HS-5 (cell line): ENCODE results near the gene IRS2.
"Not testable (repeated sequence)": the region's sequence is repeated elsewhere in the genome, so short reads cannot be mapped to it uniquely, and the experiment has no call there.

Source experiments
- DNase-seq: peaks from one replicate; pipeline ENCODE4 v3.0.0-alpha.2; 2012; ENCODE audit warnings: low read depth

The IRS2 gene

DNA sequence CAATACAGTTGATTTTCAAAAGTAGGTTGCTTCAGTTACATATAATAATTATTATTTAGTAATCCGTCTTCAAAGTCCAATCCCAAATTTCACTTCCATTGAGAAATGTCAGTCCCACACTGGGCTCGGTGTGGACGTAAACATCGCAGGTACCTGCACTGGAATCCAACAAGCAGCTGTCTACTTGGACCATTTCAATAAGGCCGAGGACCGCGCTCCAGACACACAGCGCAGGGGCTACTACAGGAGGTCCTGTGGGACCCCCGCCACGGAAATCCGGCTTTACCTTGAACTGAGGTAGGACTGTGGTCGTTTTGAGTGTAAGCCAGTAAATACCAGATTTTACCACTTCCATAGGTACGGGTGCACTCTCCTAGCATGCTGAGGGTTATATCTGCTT is 30.8 kb downstream of the IRS2 start:
- no peak for DNase-seq

DNA sequence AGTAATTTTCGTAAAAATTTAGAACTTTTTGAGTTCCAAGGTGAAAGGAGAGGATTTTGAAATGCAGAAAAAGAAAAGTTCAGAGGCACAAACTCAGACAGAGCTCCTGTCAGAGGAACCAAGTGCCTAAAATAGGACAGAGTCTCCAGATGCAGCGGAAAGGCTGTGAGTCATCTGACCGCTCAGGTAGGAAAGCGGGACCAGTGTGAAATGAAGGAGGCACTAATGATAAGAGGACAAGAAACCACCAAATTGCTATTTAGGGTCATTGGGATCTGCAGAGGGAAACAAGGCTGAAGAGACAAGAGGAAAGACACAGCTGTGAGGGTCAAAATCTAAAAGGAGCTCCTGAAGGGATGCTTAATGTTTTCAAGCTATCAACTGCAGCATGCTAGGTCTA is 34.9 kb downstream of the IRS2 start:
- DNase-seq = no peak

DNA sequence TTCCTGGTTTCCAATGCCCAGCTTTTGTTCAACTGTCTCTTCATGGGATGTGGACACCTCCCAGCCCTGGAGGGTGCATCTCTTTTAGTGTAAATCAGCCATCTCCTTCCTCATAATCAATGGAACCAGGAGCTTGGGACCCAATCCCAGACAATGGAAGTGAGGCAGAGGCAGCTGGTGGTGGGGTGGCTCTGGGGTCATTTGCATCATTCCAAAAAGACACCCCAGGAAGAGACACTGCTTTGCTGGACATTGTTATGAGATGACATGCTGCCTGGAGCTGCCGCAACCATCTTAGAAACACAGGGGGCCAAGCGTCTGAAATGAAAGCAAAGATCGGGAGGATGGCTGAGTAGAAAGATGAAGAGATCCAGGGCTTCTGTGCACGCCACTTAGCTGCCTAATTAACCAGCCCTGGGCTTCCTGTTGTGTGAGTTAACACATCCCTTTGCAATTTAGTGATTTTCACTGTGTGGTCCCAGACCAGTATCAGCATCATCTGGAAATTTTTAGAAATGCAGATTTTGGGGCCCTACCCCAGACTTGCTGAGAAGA is 36.1 kb downstream of the IRS2 start:
- no peak for DNase-seq

- no peak for DNase-seq
Measured at GRCh38 chr13:109749365-109749764, 37.0 kb downstream of the IRS2 start.

- no peak for DNase-seq
Measured at GRCh38 chr13:109748677-109749076, 37.7 kb downstream of the IRS2 start.

- DNase-seq = no peak
Measured at GRCh38 chr13:109747524-109747923, 38.9 kb downstream of the IRS2 start.

GRCh38 chr13:109746364-109746763 is 40.0 kb downstream of the IRS2 start:
- no peak for DNase-seq

- no peak for DNase-seq
Measured at GRCh38 chr13:109745702-109746101, 40.7 kb downstream of the IRS2 start.

GRCh38 chr13:109745060-109745459 is 41.3 kb downstream of the IRS2 start:
- no peak for DNase-seq

DNA sequence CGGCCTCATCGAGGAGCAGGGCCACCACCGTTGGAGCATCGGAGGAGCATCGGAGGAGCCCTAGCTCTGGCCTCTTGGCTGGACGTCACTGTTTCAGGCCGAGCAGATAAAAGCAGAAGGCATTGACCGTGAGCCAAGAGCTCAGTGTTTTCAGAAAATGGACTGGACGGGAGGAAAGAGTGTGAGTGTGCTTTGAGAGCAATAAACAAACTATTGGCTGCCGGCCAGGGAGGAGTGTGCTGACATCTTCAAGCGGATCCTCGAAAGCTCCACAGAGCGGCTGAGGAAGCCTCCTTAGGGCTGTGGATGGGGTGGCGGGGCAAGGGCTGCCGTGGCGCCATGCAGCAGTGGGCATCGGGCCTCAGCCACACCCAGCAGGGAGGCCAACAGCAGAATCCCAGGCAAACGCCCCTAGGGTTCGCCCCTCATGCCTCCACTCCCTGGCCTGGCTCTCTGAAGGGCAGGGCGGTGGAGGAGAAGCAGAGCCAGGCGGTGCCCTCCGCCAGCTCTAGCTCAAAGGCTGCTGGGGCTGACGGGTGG is 41.8 kb downstream of the IRS2 start:
- no peak for DNase-seq

- no peak for DNase-seq
Measured at GRCh38 chr13:109743706-109744453, 42.5 kb downstream of the IRS2 start.

DNA sequence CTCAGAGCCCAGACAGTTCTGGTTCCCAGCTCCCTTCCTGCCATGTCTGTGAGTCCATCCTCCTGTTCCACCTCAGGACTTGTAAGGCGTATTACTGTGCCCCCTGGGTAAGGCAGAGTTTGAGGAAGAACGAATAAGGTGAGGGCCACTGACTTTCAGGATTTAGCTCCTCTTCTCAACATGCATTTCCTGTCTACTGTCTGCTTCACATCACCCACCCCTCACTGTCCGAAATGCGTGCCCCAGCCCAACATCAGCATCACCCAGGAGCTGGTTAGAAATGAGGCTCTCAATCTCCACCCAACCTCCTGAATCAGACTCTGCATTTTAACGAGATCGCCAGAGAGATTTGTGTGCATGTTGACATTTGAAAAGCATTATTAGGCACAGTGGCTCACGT is 44.4 kb downstream of the IRS2 start:
- DNase-seq = no peak

- DNase-seq = no peak
Measured at GRCh38 chr13:109740721-109741120, 45.7 kb downstream of the IRS2 start.

GRCh38 chr13:109740121-109740520 is 46.3 kb downstream of the IRS2 start:
- no peak for DNase-seq

GRCh38 chr13:109738298-109738746 is 48.1 kb downstream of the IRS2 start:
- no peak for DNase-seq

DNA sequence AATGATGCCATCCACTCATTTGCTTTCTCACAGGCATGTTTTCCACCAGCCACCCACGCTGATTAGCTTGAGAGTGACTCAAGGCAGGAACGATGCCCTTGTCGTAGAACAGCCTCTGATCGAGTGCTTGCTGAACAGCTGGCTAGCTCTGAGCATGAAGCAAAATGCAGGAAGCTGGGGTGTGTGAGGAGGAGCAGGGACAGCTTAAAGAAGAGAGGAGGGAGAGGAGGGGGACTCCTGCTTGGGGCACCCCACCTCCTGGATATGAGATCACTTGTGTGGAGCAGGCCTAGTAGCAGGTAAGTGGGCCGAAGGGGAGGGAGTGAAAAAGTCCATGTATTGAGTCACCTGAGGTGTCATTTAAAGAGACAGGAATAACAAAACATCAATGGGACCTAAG is 48.8 kb downstream of the IRS2 start:
- no peak for DNase-seq

GRCh38 chr13:109737046-109737573 is 49.3 kb downstream of the IRS2 start:
- DNase-seq = no peak

DNA sequence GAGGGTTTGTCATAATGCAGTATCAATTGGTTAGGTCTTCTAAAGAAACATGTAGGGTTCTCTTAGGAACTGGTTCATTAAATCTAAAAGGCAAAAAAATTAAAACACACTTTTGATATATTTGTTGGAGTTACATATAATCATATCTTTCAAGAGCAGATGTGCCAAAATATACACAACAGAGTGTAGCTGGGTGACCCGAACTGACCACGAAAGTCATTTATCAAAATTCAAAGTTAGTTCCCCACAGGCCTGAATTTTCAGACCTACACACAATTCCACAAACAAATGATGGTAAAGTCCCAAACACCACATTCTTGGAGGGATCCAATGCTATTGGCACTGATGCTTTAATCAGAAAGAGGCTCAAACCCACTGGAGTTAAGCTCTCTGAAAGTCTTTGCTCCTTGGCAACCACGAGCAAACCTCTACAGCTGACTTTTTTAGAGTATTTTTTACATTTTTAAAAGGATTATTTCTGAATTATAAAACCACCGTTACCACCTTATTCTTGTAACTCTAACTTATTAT is 50.9 kb downstream of the IRS2 start:
- no peak for DNase-seq

DNA sequence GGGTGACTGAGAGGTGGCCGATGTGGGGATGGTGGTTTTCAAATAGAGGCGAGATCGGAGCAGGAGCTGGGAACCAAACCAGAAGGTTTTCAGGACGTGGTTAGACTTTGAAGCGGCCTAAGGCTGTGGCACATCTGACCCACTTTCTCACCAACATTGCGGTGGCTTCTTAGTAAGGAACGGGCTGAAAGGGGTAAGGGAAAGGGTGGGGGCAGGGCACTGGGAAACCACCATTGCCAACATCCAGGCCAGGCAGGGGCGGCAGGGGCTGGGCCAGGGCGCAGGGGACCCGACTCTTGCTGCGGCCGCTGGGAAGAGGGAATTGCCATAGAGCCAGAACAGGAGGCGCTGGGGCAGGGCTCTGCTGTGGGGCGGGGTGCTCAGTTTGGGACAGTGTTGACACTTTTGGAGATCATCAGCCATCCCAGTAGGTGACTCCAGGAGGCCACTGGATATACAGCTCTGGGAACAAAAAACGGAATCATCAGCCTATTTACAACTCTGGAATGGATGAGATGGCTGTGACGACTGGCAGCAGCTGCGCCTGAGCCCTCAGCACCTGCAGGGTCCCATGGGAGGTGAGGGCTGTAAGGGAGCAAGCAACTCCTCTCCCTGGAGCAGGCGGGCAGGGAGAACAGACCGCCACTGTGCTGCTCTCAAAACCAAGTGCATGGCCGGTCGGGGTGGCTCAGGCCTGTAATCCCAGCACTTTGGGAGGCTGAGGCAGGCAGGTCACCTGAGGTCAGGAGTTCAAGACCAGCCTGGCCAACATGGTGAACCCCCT is 52.2 kb downstream of the IRS2 start:
- DNase-seq = no peak

DNA sequence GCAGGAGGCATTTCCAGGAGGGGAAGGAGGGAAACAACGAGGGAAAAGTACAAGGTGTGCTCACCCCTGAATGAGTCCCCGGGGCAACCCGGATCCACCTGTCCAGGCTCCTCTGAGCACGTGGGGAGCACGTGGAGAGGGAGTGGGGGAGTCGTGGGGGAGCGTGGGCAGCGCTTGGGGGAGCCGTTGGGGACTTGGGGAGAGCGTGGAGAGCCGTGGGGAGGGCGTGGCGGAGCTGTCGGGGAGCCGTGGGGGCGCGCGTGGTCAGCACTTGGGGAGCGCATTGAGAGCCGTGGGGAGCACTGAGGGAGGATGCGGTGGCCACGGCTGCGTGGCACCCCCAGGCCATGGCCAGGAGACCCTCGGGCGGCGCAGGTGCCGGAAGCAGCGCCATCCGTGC is 52.8 kb downstream of the IRS2 start:
- DNase-seq = no peak

DNA sequence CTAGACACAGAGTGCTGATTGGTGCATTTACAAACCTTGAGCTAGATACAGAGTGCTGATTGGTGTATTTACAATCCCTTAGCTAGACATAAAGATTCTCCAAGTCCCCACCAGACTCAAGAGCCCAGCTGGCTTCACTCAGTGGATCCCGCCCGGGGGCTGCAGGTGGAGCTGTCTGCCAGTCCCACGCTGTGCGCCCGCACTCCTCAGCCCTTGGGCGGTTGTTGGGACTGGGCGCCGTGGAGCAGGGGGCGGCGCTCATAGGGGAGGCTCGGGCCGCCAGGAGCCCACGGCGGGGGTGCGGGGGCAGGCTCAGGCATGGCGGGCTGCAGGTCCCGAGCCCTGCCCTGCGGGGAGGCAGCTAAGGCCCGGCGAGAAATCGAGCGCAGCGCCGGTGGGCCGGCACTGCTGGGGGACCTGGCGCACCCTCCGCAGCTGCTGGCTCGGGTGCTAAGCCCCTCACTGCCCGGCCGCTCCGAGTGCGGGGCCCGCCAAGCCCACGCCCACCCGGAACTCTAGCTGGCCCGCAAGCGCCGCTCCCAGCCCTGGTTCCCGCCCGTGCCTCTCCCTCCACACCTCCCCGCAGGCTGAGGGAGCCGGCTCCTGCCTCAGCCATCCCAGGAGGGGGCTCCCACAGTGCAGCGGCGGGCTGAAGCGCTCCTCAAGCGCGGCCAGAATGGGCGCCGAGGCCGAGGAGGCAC is 53.8 kb downstream of the IRS2 start:
- DNase-seq = not testable (repeated sequence)
